ENCODE data around the gene RTL5.

DNA sequence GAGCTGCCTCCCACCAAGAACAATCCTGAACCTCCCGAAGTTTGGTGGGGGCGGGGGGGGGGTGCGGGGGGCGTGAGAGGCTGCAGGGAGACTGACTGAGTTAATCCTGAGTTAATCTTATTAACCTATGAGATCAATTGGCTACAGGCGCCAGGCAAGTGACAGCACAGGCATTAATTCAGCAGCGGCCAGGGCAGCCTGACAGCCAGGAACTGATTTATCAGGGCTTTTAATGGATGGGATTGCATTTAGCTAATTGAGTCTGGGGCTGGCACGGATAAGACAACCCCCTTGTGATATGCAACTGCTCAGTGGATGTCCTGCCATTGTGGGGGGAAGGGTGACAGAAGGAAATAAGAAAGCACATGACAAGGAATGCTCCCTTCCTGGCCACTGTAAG lies 16.3 kb downstream of the RTL5 start:
- TF ChIP-seq POLR2AphosphoS5 (IDR thresholded peaks at IDR 0.05; ENCODE audit: low read depth), result no peak
- TF ChIP-seq, protein P1, sequence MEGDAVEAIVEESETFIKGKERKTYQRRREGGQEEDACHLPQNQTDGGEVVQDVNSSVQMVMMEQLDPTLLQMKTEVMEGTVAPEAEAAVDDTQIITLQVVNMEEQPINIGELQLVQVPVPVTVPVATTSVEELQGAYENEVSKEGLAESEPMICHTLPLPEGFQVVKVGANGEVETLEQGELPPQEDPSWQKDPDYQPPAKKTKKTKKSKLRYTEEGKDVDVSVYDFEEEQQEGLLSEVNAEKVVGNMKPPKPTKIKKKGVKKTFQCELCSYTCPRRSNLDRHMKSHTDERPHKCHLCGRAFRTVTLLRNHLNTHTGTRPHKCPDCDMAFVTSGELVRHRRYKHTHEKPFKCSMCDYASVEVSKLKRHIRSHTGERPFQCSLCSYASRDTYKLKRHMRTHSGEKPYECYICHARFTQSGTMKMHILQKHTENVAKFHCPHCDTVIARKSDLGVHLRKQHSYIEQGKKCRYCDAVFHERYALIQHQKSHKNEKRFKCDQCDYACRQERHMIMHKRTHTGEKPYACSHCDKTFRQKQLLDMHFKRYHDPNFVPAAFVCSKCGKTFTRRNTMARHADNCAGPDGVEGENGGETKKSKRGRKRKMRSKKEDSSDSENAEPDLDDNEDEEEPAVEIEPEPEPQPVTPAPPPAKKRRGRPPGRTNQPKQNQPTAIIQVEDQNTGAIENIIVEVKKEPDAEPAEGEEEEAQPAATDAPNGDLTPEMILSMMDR (IDR thresholded peaks at IDR 0.05; ENCODE audit: insufficient read depth, low read length), result no peak

Measured in HL-60 (cell line).